Naive thymus-derived CD8-positive, alpha-beta T cell (primary cell): ENCODE measurements around the gene ZCCHC4. TPM values are rescaled to one million over a fixed set of nuclear protein-coding genes. Genes with fewer than 3 reads are reported as not detected.
A peak's percentile ranks its signal among the peaks of the same experiment; 100 is the strongest.

ENCODE experiments used
- ATAC-seq, 2 donors: fragments of 150-1000 bp; cut with Tn5 transposase in 1 of 2; sonication (Bioruptor Pico), chemical (Tn5 transposase) in 1 of 2; 1 replicate in 1 of 2; 2 replicates in 1 of 2; pipeline ENCODE4 v1.10.0; 2021; ENCODE audit warnings: mild to moderate bottlenecking in 2 of 2, moderate library complexity in 2 of 2
- POLR2A ChIA-PET: fragments of 350-600 bp; sonication (Branson Sonifier 250); formaldehyde crosslinking; loops from one replicate; lab custom pipeline; 2021; ENCODE audit warnings: antibody characterized with exemption; lab: Charles Lee
- DNase-seq, 10 donors: peaks; one replicate each; pipeline versions ENCODE4 v3.0.0 to v3.0.0-alpha.2; 2020 to 2022
- H3K27ac Mint-ChIP-seq, 10 donors: one replicate each; pipeline ENCODE4 v1.8.0; 2020 to 2022; ENCODE audit warnings: mild to moderate bottlenecking in 10 of 10, mixed read lengths in 10 of 10, moderate library complexity in 4 of 10, inconsistent platforms in 1 of 10
- H3K27me3 Mint-ChIP-seq, 5 donors: one replicate each; pipeline ENCODE4 v1.8.0; 2021 to 2022; ENCODE audit warnings: mixed read lengths in 5 of 5
- H3K36me3 Mint-ChIP-seq, 3 donors: one replicate each; pipeline ENCODE4 v1.8.0; 2020 to 2022; ENCODE audit warnings: mixed read lengths in 3 of 3, mild to moderate bottlenecking in 2 of 3, inconsistent platforms in 1 of 3
- H3K4me1 Mint-ChIP-seq, 4 donors: one replicate each; pipeline ENCODE4 v1.8.0; 2021 to 2022; ENCODE audit warnings: mixed read lengths in 4 of 4
- H3K4me3 Mint-ChIP-seq, 10 donors: one replicate each; pipeline ENCODE4 v1.8.0; 2020 to 2022; ENCODE audit warnings: mild to moderate bottlenecking in 10 of 10, mixed read lengths in 10 of 10, moderate library complexity in 6 of 10, inconsistent platforms in 1 of 10
- H3K9me3 Mint-ChIP-seq, 9 donors: one replicate each; pipeline ENCODE4 v1.8.0; 2020 to 2022; ENCODE audit warnings: mixed read lengths in 9 of 9, mild to moderate bottlenecking in 3 of 9, inconsistent platforms in 1 of 9, moderate library complexity in 1 of 9
- polyA plus RNA-seq, 3 donors: library from polyadenylated mRNA; unstranded; fragments of 300-500 nt; fragmentation: Illumina TruSeq; gene quantifications; one replicate each; pipeline ENCODE4 v1.2.3, GENCODE V29; 2021
- total RNA-seq, 8 experiments: library from RNA in 2 of 8; stranded (reverse) in 2 of 8; gene quantifications; one replicate each; pipeline ENCODE4 v1.2.3 and lab custom pipeline; 2021 to 2026

ZCCHC4 gene
- total and polyA plus RNA-seq, 5 experiments from 2014 or later: 5.9 to 14.6 (median 10.4) TPM

DNA sequence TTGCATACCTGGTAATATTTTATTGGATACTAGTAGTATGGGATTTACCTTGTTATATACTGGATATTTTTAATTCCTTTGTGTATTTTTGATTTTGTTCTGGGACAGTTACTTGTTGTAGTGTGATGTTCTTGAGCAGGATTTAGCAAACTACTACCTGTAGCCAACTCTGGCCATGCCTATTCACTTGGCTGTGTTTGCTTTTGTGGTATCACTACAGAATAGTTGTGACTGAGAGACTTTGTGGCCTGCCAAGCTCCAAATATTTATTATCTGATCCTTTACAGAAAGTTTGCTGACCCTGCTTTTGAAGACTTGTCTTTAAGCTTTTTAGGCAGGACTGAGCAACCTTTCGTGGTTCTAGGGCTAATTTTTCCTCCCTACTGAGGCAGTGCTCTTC is 17.8 kb downstream of the ZCCHC4 start:
- peak overlapping the region in 4 of 10 donors; percentile 31 to 94 (median 63) for H3K27ac Mint-ChIP-seq
- no peak for DNase-seq
- no peaks in the 10 kb centered on the region for H3K9me3 Mint-ChIP-seq
- H3K4me3 Mint-ChIP-seq: peak overlapping the region in 1 of 10 donors; percentile 6
- no peaks in the 10 kb centered on the region for H3K27me3 Mint-ChIP-seq
- ATAC-seq: no peak
- peaks cover 6 to 27% (median 15%) of the 10 kb centered on the region in 4 donors for H3K4me1 Mint-ChIP-seq
- H3K36me3 Mint-ChIP-seq: peaks cover 0 to 35% (median 13%) of the 10 kb centered on the region in 3 donors
- POLR2A ChIA-PET: no interaction called here

DNA sequence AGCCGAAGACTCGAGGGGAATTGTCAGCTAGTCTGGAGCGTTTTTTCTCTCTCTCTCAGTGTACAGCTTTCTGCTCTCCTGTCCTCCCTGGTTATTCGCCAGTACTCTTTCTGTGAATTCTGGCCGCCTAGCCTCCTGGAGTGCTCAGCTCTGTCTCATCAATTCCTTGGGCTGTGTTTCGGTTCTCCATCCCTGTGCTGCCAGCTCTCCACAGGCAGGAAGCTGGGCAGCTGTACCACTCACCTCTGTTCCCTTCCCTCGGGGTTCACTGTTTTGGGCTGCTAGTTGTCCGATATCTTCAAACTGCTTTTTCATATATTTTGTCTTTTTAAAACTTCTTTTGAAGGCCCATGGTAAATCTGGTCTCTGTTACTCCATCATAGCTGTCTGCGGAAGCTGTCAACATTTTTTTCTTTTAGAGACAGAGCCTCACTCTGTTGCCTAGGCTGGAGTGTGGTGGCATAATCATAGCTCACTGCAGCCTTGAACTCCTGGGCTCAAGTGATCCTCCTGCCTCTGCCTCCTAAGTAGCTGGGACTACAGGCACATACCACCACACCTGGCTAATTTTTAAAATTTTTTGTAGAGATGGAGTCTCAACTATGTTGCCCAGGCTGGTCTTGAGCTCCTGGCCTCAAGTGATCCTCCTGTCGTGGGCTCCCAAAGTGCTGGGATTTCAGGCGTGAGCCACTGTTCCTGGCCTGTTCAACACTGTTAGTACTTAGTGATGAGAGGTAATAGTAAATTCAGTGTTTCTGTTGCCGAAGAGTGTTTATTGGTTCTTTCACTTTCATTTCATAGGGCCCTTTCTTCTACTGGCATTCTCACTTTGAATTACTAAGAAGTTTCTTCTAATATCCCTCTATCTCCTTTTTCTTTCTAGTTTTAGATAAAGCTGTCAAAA is 18.6 kb downstream of the ZCCHC4 start:
- no peaks in the 10 kb centered on the region for H3K27me3 Mint-ChIP-seq
- ATAC-seq: no peak
- H3K4me1 Mint-ChIP-seq: peaks cover 4 to 24% (median 15%) of the 10 kb centered on the region in 4 donors
- H3K9me3 Mint-ChIP-seq: no peaks in the 10 kb centered on the region
- DNase-seq: no peak
- H3K27ac Mint-ChIP-seq: peak overlapping the region; percentile 16 to 94 (median 88)
- POLR2A ChIA-PET: no interaction called here
- peak overlapping the region; percentile 21 to 88 (median 70) for H3K4me3 Mint-ChIP-seq
- peaks cover 0 to 31% (median 12%) of the 10 kb centered on the region in 3 donors for H3K36me3 Mint-ChIP-seq

DNA sequence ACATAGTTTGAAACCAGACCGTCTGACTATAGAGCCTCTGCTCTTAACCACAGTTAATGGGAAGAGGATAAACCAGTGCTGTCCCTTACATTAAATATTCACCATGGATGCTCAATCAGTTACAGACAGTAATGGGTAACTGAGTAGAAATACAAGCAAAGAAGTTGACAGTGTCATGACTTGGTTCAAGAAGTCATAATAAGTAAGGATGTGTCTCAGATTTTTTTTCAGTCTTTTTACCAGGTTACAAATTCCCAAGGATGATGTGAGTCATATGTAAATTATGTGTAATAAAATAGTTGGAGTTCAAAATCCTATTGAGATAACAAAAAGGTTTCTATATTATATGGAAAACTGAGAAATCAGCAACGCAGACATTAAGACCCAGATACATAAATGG is 31.1 kb downstream of the ZCCHC4 start:
- POLR2A ChIA-PET: no interaction called here
- DNase-seq: no peak
- H3K27ac Mint-ChIP-seq: no peak overlapping the region
- no peak for ATAC-seq
- no peaks in the 10 kb centered on the region for H3K27me3 Mint-ChIP-seq
- no peak overlapping the region for H3K4me3 Mint-ChIP-seq
- peaks cover 0 to 63% (median 18%) of the 10 kb centered on the region in 3 donors for H3K36me3 Mint-ChIP-seq
- H3K9me3 Mint-ChIP-seq: no peaks in the 10 kb centered on the region
- H3K4me1 Mint-ChIP-seq: peaks cover 0 to 9% (median 2%) of the 10 kb centered on the region in 4 donors

DNA sequence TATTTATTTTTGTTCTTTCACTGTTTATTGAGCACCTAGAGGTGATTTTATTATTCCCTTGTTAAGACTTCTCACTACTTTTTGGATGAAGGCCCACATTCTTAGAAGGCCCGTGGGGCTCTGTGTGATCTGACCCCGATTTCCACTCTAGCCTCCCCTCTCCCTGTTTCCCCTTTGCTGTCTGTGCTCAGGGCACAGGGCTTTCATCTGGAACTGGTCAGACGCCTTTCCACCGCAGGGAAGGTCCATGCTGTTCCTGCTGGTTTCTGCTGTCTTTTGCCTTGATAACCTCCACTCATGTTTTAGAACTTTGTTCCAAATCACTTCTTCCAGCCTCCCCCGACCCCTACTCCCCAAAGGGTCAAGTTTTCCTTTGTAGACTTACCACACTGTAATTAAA is 33.2 kb downstream of the ZCCHC4 start:
- POLR2A ChIA-PET: no interaction called here

DNA sequence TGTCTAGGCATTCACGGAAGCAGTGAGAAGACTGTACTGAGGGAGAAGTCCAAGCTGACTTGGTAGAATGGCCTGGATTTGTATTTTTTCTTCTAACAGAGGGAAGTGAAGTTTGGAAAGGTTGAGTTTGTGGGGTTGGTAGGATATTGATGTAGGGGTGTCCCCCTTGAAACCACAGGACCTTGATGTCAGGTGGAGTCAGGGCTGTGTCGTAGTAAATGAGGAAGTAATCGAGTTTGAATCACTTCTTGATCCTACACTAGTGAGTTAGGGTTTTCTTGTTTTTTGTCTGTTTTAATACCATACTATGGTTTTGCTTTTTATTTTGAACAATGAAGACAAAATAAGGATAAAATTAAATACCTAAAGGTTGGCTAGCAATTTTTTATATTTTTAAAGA is 34.3 kb downstream of the ZCCHC4 start:
- no peaks in the 10 kb centered on the region for H3K9me3 Mint-ChIP-seq
- no peaks in the 10 kb centered on the region for H3K27me3 Mint-ChIP-seq
- DNase-seq (no peak), ATAC-seq (no peak)
- peak overlapping the region in 5 of 10 donors; percentile 1 to 83 (median 34) for H3K27ac Mint-ChIP-seq
- POLR2A ChIA-PET: no interaction called here
- peaks cover 0 to 4% (median 2%) of the 10 kb centered on the region in 4 donors for H3K4me1 Mint-ChIP-seq
- no peak overlapping the region for H3K4me3 Mint-ChIP-seq
- peaks cover 0 to 57% (median 11%) of the 10 kb centered on the region in 3 donors for H3K36me3 Mint-ChIP-seq

More for the DNA sequence above, 33.2 kb downstream of the ZCCHC4 start:
- Mint-ChIP-seq H3K27ac (peak overlapping the region in 2 of 10 donors; percentile 11 to 52), H3K36me3 (peaks cover 0 to 56% (median 14%) of the 10 kb centered on the region in 3 donors), H3K27me3 (no peaks in the 10 kb centered on the region), H3K9me3 (no peaks in the 10 kb centered on the region), H3K4me3 (no peak overlapping the region), H3K4me1 (peaks cover 0 to 7% (median 2%) of the 10 kb centered on the region in 4 donors)
- ATAC-seq: no peak
- DNase-seq: no peak

DNA sequence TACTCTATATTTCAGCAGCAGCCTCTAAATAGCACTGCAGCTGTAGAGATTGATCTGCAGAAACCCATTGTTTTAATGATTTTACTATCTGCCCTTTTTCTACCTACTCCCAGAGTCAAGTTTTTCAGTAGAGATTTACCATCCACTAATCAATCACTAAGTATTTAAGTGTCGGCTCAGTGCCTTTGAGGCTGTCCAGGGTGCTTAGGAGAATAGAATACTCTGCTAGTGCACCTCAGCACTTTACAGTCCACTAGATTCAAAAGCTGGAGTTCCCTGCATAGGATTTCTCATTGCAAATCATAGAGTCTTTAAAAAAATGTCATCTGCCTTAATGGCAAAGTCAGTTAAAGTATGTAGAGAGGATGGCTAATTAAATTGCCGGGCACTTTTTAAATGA is 34.9 kb downstream of the ZCCHC4 start:
- H3K9me3 Mint-ChIP-seq: no peaks in the 10 kb centered on the region
- no peaks in the 10 kb centered on the region for H3K27me3 Mint-ChIP-seq
- H3K27ac Mint-ChIP-seq: no peak overlapping the region

DNA sequence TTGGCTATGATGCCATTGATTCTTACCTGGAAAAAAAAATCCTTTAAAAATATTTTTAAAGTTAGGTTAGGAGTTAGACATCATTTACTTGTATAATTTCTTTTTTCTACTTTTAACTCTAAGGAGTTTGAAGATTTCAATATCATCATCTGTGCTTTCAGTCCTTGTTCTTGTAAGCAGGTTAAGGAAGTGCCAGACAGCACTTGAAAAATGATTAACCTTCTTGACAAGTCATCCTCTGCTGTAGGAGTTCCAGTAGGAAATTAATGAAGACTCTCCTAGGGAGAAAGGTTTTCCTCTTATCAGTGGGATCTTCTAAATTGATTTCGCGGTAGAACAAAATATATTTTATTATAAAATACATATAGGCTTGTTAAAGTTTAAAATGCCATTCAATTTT is 35.4 kb downstream of the ZCCHC4 start:
- H3K36me3 Mint-ChIP-seq: peaks cover 0 to 59% (median 14%) of the 10 kb centered on the region in 3 donors
- H3K9me3 Mint-ChIP-seq: no peaks in the 10 kb centered on the region
- DNase-seq (no peak), ATAC-seq (no peak)
- H3K4me3 Mint-ChIP-seq: no peak overlapping the region
- peaks cover 0 to 4% (median 2%) of the 10 kb centered on the region in 4 donors for H3K4me1 Mint-ChIP-seq
- no peak overlapping the region for H3K27ac Mint-ChIP-seq
- POLR2A ChIA-PET: no interaction called here
- H3K27me3 Mint-ChIP-seq: no peaks in the 10 kb centered on the region

More for the DNA sequence above, 34.9 kb downstream of the ZCCHC4 start:
- ATAC-seq (no peak), DNase-seq (no peak)
- peaks cover 0 to 4% (median 2%) of the 10 kb centered on the region in 4 donors for H3K4me1 Mint-ChIP-seq
- no peak overlapping the region for H3K4me3 Mint-ChIP-seq
- POLR2A ChIA-PET: no interaction called here
- peaks cover 0 to 59% (median 12%) of the 10 kb centered on the region in 3 donors for H3K36me3 Mint-ChIP-seq

DNA sequence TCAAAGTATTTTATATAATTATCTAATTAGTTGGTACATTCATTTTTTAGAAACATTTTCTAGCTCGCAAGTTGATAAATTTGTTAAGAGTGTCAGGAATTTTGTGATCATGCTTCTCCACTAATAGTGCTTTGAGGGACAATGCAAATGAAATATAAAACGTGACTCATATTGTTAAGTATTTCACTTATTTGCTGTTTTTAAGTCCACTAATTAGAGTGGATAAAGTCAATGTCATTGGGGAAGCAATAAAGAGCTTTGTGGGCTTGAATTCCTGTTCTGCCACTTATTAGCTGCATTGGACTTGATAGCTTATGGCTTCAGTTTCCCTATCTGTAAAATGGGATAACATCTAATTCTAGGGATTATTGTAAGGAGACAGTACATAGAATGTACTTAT is 38.0 kb downstream of the ZCCHC4 start:
- DNase-seq: no peak
- Mint-ChIP-seq H3K9me3 (no peaks in the 10 kb centered on the region), H3K36me3 (peaks cover 0 to 58% (median 9%) of the 10 kb centered on the region in 3 donors), H3K27me3 (no peaks in the 10 kb centered on the region), H3K4me1 (peaks cover 0 to 4% (median 2%) of the 10 kb centered on the region in 4 donors), H3K27ac (no peak overlapping the region), H3K4me3 (no peak overlapping the region)
- POLR2A ChIA-PET: no interaction called here
- no peak for ATAC-seq

DNA sequence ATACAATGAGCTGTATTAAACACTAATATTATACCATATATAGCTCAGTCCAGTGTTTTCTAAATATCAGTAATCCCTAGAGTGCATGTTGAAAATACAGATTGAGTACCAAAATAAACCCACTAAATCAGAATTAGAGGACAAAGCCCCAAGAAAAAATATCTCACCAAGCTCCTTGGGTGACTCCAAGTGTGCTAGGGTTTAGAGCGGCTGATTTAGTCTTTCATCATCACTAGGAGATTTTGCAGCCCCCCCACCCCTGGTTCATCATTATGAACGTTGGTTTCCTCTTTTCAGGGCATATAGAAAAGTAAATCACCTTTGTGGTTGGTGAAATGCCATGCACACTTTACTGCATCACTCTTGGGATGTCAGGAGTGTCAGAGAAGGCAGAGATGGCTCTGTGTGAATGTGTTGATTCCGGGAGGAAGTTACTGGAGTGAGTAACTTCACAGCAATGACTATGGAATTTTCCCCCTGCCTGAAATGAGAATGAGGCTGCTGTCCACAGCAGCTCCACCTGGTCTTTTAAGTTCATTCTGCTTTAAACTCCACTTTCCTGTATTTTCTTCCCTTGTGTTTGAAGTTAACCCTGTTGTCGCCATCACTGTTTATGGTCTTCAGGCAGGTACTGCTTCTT is 39.3 kb downstream of the ZCCHC4 start:
- peaks cover 0 to under 1% (median 0%) of the 10 kb centered on the region in 4 donors for H3K4me1 Mint-ChIP-seq
- peak overlapping the region in 1 of 10 donors; percentile 51 for H3K27ac Mint-ChIP-seq
- POLR2A ChIA-PET: no interaction called here
- ATAC-seq (no peak), DNase-seq (no peak)
- no peak overlapping the region for H3K4me3 Mint-ChIP-seq
- no peaks in the 10 kb centered on the region for H3K27me3 Mint-ChIP-seq
- no peaks in the 10 kb centered on the region for H3K9me3 Mint-ChIP-seq
- H3K36me3 Mint-ChIP-seq: peaks cover 0 to 50% (median 11%) of the 10 kb centered on the region in 3 donors

DNA sequence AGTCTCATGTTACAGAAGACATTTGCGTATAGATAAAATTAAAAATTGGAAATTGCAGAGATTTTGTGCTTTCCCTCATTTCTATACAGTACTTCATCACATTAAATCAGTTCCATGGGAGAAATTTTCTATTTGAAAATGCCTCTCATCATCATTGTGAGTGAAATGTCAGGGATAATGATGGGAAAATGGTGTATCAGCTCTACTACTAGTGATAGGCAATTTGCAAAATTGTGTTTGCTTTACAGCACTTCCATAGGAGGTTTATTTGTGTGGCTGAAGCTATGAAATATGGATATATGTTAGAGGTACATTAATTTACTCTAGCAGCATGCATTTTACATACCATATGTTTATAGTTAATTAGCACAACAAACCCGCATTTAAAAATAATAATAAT is 43.5 kb downstream of the ZCCHC4 start:
- DNase-seq: no peak
- Mint-ChIP-seq H3K36me3 (peaks cover 5 to 34% (median 14%) of the 10 kb centered on the region in 3 donors), H3K27ac (no peak overlapping the region), H3K4me1 (no peaks in the 10 kb centered on the region), H3K9me3 (peaks cover 0 to 4% (median 0%) of the 10 kb centered on the region in 9 donors), H3K4me3 (no peak overlapping the region), H3K27me3 (no peaks in the 10 kb centered on the region)
- no peak for ATAC-seq
- POLR2A ChIA-PET: no interaction called here

DNA sequence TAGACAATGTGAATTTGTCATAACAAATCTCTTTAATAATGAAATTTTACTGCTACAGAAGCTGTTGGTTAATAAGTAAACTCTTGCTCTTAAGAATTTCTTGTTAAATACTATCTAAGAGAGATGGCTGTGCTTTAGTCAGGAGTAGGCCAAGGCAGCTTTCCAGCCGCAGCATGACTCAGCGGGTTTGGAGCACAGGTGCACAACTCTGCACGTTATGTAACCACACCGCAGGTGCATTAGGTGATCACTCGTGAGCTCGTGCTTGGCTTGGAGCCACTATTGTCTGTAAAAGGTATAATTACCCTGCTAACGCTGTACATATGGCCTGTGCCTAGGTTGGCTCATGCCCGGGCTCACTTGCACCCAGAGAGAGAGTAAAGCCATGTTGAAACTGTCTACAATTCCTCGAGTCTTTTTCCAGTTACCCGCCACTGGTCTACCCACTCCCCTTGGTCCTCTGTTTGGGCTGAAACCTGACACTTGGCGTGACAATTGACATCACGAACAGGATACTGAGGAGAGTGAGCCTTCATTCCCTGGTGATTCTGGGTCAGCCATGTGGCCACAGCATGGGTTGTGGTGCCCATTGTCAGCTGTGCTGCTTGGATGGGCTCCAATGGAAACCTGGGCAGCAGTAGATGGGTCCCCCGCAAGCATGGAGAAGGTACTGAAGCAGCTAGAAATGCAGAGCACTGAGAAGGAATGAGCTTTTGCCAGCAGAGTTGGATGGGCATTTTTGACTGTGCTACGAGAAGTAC is 46.1 kb downstream of the ZCCHC4 start:
- ATAC-seq (no peak), DNase-seq (no peak)
- peaks cover 5 to 34% (median 15%) of the 10 kb centered on the region in 3 donors for H3K36me3 Mint-ChIP-seq
- no peak overlapping the region for H3K4me3 Mint-ChIP-seq
- POLR2A ChIA-PET: no interaction called here
- peaks cover 0 to 4% (median 0%) of the 10 kb centered on the region in 9 donors for H3K9me3 Mint-ChIP-seq
- peak overlapping the region in 1 of 10 donors; percentile 64 for H3K27ac Mint-ChIP-seq
- no peaks in the 10 kb centered on the region for H3K27me3 Mint-ChIP-seq
- H3K4me1 Mint-ChIP-seq: no peaks in the 10 kb centered on the region

DNA sequence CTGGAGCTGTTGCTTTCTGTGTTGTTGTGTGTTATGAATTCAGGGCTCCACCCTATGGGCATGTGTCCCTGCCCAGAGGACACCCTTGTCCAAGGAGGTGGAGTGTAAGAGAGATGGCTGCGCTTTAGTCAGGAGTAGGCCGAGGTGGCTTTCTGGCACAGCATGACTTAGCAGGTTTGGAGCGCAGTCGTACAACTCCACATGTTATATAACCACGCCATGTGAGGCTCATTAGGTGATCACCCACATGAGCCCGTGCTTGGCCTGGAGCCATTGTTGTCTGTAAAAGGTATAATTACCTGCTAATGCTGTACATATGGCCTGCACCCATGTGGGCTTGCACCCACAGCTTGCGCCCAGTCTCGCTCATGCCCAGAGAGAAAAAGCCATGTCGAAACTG is 48.7 kb downstream of the ZCCHC4 start:
- POLR2A ChIA-PET: no interaction called here
- Mint-ChIP-seq H3K4me3 (no peak overlapping the region), H3K4me1 (no peaks in the 10 kb centered on the region), H3K27me3 (no peaks in the 10 kb centered on the region), H3K9me3 (peaks cover 0 to 4% (median 0%) of the 10 kb centered on the region in 9 donors), H3K27ac (no peak overlapping the region), H3K36me3 (peaks cover 5 to 45% (median 14%) of the 10 kb centered on the region in 3 donors)
- DNase-seq (no peak), ATAC-seq (no peak)
